ENCODE measurements around the gene ETS1. TPM values are rescaled to one million over a fixed set of nuclear protein-coding genes. Genes with fewer than 3 reads are reported as not detected.

The ETS1 gene
- total and polyA plus RNA-seq, 2 experiments from 2014 or later: 1.7 to 10.2 TPM

DNA sequence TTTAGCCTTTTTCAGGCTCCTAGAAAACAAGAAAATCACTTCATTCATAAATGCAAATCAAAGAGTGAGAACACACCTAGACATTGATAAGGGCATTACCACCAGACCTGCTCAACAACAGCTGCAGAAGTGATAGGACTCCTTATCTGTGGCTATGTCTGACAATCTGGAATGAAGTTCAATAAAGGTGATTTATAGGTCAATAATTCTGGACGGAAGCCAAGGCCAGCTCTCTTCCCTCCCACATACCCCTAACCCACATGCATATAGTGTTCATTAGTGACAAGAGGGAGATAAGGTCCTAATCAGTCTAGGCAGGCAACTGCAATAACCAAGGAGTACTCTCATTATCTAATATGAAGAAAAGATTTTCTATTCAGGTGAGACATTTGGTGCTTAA is 111.3 kb downstream of the ETS1 start:
- H3K27ac ChIP-seq: no peak overlapping the region
- H3K4me3 ChIP-seq: no peak overlapping the region
- TF ChIP-seq CTCF (IDR thresholded peaks at IDR 0.05; ENCODE audit: low read depth, low read length): no peak
- peaks cover 21% of the 10 kb centered on the region for H3K4me1 ChIP-seq (ENCODE audit: low read depth)
- no peak for DNase-seq (ENCODE audit: low read depth in 1 of 2, low spot score in 1 of 2)
- no peaks in the 10 kb centered on the region for H3K9me3 ChIP-seq (ENCODE audit: low read depth)
- H3K27me3 ChIP-seq: peaks cover 20% of the 10 kb centered on the region
- no peaks in the 10 kb centered on the region for H3K36me3 ChIP-seq

DNA sequence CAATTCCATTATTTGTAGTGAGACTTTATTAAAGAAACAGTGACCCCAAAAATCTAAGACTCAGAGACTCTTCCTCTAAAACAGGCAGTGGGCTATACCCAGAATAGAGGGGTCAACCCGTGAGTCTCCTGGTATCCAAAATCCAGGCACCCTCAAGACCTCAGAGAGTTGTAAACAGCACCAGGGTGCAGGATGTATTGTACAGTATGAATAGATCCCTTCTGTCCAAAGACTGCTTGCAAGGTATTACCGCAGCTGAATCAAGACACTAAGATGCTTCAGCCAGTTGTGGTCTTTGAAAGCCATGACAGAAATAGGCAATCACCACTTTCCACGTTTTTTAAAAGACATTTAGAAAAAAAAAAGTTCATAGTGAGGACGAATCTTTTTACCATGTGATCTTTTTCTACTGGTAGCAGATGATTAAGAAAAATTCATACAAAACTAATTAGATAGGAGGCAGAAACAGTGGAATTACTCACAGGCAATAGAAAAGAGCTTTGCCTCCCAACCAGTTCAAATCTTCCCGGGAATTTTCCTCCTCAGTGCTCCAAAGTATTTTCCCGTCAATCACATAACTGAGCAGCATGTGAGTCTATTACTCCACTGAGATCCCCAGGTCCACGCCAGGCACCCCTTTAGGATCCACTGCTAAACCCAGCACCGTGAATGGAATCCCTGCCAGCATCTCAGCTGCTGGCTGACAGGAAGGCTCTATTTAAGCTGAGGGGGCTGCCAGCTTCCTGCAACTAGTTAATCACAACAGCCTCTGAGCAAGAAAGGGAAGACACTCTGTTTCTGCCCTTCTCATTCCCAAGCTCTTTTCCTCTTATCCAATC is 113.1 kb downstream of the ETS1 start:
- peaks cover 12% of the 10 kb centered on the region for H3K4me1 ChIP-seq (ENCODE audit: low read depth)
- no peaks in the 10 kb centered on the region for H3K36me3 ChIP-seq
- H3K4me3 ChIP-seq: no peak overlapping the region
- H3K9me3 ChIP-seq (ENCODE audit: low read depth): no peaks in the 10 kb centered on the region
- no peak overlapping the region for H3K27ac ChIP-seq
- DNase-seq (ENCODE audit: low read depth in 1 of 2, low spot score in 1 of 2): no peak
- no peak for TF ChIP-seq CTCF (IDR thresholded peaks at IDR 0.05; ENCODE audit: low read depth, low read length)
- H3K27me3 ChIP-seq: peaks cover 31% of the 10 kb centered on the region

- Histone ChIP-seq H3K9me3 (ENCODE audit: low read depth) (no peaks in the 10 kb centered on the region), H3K4me3 (no peak overlapping the region), H3K4me1 (ENCODE audit: low read depth) (peaks cover 12% of the 10 kb centered on the region), H3K36me3 (no peaks in the 10 kb centered on the region), H3K27me3 (peaks cover 38% of the 10 kb centered on the region), H3K27ac (no peak overlapping the region)
- no peak for DNase-seq (ENCODE audit: low read depth in 1 of 2, low spot score in 1 of 2)
- no peak for TF ChIP-seq CTCF (IDR thresholded peaks at IDR 0.05; ENCODE audit: low read depth, low read length)
Measured at GRCh38 chr11:128473636-128474035, 113.7 kb downstream of the ETS1 start.

DNA sequence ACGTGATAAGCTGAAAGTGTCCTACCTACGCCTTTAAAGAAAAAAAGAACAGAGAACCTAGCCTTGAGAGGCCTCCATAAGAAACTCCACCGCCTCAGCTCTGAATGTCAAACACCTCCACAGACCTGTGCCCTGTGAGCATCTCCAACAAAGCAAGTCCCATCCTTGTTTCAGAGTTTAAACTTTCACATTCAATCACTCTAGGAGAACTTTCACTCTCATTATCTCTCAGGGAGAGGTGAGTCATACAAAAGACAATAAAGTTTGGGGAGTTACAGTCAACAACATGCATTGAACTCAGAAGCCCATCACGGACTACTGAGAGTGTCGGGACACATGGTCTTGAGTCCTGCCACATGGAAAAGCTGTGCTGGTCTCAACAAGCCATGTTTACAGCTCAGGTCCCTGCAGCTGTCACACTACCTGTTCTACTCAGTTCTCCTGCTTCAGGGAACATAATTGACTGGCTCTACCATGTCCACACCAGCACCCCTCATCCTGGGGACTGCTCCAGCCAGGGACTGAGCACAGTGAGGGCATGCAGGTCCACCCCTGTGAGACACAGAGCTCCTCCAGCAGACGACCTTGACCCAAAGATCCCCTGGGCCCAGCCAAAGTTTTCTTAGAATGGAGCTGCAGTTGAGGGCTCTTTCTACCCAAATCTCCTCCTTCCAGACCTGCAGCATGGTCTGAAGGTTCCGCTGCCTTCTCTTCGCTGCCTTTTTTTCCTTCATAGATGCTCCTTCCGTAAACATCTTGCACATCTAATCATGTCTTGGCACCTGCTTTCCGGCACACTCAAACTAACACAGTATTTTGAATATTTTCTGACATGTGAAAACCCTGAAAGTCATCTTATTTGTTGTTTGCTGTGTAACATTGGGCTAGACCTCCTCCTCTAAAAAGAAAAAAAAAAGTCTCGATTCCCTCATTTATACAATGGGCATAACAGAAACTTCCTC is 114.9 kb downstream of the ETS1 start:
- no peaks in the 10 kb centered on the region for H3K36me3 ChIP-seq
- no peak overlapping the region for H3K4me3 ChIP-seq
- H3K4me1 ChIP-seq (ENCODE audit: low read depth): peaks cover 19% of the 10 kb centered on the region
- no peaks in the 10 kb centered on the region for H3K9me3 ChIP-seq (ENCODE audit: low read depth)
- TF ChIP-seq CTCF (IDR thresholded peaks at IDR 0.05; ENCODE audit: low read depth, low read length): no peak
- no peak overlapping the region for H3K27ac ChIP-seq
- DNase-seq (ENCODE audit: low read depth in 1 of 2, low spot score in 1 of 2): peak in 1 of 2 donors; percentile 56
- peaks cover 45% of the 10 kb centered on the region for H3K27me3 ChIP-seq

DNA sequence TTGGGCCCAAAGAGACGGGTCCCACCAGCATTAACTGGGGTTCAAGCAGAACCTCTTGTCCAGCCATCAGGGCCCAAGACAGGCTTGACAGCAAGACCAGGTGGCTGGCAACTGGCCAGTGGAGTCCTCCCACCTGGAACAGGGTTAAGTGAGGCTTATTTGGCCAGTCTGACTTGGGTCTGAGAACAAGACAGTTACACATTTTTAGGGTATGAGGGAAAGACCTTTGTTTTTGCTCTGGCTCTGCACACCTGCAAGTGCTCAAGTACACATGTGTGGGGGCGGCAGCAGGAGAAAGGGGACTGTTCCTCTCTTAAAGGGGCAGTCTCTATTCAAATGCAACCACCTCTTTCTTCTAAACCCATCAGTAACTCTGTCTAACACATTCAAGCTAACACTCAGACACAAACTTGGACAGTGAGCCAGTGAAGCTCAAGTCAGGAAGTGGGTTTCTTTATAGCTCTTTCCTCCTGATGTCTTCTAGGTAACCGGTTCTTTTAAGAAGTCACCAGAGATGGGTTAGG is 116.2 kb downstream of the ETS1 start:
- Histone ChIP-seq H3K27ac (no peak overlapping the region), H3K4me3 (no peak overlapping the region), H3K4me1 (ENCODE audit: low read depth) (peaks cover 19% of the 10 kb centered on the region), H3K36me3 (no peaks in the 10 kb centered on the region), H3K27me3 (peaks cover 51% of the 10 kb centered on the region), H3K9me3 (ENCODE audit: low read depth) (no peaks in the 10 kb centered on the region)
- DNase-seq (ENCODE audit: low read depth in 1 of 2, low spot score in 1 of 2): no peak
- TF ChIP-seq CTCF (IDR thresholded peaks at IDR 0.05; ENCODE audit: low read depth, low read length): no peak
